Suprapubic skin (tissue), 4 donors: ENCODE results near the gene IHH. TPM values are rescaled to one million over a fixed set of nuclear protein-coding genes. Genes with fewer than 3 reads are reported as not detected.

ENCODE experiments used
- DNase-seq, 2 donors: peaks; one replicate each; pipeline ENCODE4 v3.0.0-alpha.2; 2019; ENCODE audit warnings: low spot score in 2 of 2
- H3K27ac ChIP-seq: fragments of 200-600 bp; sonication (generic); one replicate; pipeline ENCODE4 v1.5.1; 2019
- H3K27me3 ChIP-seq: fragments of 200-600 bp; sonication (generic); one replicate; pipeline ENCODE4 v1.5.1; 2019
- H3K36me3 ChIP-seq: fragments of 200-600 bp; sonication (generic); one replicate; pipeline ENCODE4 v1.5.1; 2019
- H3K4me1 ChIP-seq: fragments of 200-600 bp; sonication (generic); one replicate; pipeline ENCODE4 v1.5.1; 2019
- H3K4me3 ChIP-seq: fragments of 200-600 bp; sonication (generic); one replicate; pipeline ENCODE4 v1.5.1; 2019; ENCODE audit warnings: mild to moderate bottlenecking
- H3K9me3 ChIP-seq: fragments of 200-600 bp; sonication (generic); one replicate; pipeline ENCODE4 v1.5.1; 2019
- EP300 ChIP-seq: sonication (generic); formaldehyde crosslinking; IDR thresholded peaks from one replicate; pipeline ENCODE4 v1.6.1; 2017; ENCODE audit warnings: antibody characterized with exemption
- POLR2A ChIP-seq, 2 donors: fragments of 450-650 bp; IDR thresholded peaks; one replicate each; pipeline ENCODE4 v1.6.1; 2017; ENCODE audit warnings: antibody characterized with exemption in 2 of 2, mild to moderate bottlenecking in 2 of 2, moderate library complexity in 2 of 2
- POLR2AphosphoS5 ChIP-seq, 3 donors: sonication (generic); formaldehyde crosslinking; IDR thresholded peaks; one replicate each; pipeline ENCODE4 v1.6.1; 2017; ENCODE audit warnings: antibody characterized with exemption in 3 of 3
- WGBS: methylation state at CpG from one replicate; pipeline ENCODE4 v1.1.5; 2018; 5-methylcytosine and 5-hydroxymethylcytosine counted together
- total RNA-seq, 4 donors: library from RNA; depleted of rRNA; stranded (reverse); fragments of >200 nt; gene quantifications; one replicate each; pipeline ENCODE4 v1.1.0, GENCODE V29; 2016
- TF ChIP-seq, protein P1 (sequence below), 2 donors: fragments of 200-600 bp in 1 of 2; fragments of 450-650 bp in 1 of 2; sonication (generic) in 1 of 2; IDR thresholded peaks; one replicate each; pipeline ENCODE4 v1.5.1; 2016 to 2019; ENCODE audit warnings: antibody characterized with exemption in 2 of 2, mild to moderate bottlenecking in 1 of 2, moderate library complexity in 1 of 2

IHH gene
- total RNA-seq, 4 donors from 2014 or later = 0.23 to 0.30 TPM; not detected in 2

DNA sequence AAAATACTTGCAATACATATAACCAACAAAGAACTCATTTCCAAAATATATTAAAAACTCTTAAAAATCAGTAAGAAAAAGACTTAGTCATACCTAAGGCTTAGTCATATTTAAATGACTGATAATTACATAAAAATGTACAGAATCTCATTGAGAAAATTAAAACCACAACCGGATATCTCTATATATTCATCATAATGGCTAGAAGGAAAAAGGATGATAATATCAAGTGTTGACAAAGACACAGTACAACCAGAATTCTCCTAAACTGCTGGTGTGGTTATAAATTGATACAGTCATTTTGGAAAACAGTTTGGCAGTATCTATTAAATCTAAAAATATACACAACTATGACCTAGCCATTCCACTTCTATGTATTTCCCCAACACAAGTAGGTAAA lies 27.1 kb upstream of the IHH start:
- H3K9me3 ChIP-seq = no peaks in the 10 kb centered on the region
- no peak overlapping the region for H3K4me3 ChIP-seq
- TF ChIP-seq EP300 (no peak), POLR2AphosphoS5 (IDR thresholded peaks at IDR 0.05) (no peak), POLR2A (IDR thresholded peaks at IDR 0.05) (no peak)
- TF ChIP-seq, protein P1, sequence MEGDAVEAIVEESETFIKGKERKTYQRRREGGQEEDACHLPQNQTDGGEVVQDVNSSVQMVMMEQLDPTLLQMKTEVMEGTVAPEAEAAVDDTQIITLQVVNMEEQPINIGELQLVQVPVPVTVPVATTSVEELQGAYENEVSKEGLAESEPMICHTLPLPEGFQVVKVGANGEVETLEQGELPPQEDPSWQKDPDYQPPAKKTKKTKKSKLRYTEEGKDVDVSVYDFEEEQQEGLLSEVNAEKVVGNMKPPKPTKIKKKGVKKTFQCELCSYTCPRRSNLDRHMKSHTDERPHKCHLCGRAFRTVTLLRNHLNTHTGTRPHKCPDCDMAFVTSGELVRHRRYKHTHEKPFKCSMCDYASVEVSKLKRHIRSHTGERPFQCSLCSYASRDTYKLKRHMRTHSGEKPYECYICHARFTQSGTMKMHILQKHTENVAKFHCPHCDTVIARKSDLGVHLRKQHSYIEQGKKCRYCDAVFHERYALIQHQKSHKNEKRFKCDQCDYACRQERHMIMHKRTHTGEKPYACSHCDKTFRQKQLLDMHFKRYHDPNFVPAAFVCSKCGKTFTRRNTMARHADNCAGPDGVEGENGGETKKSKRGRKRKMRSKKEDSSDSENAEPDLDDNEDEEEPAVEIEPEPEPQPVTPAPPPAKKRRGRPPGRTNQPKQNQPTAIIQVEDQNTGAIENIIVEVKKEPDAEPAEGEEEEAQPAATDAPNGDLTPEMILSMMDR (IDR thresholded peaks at IDR 0.05) = no peak
- H3K36me3 ChIP-seq = no peaks in the 10 kb centered on the region
- no peak for DNase-seq
- WGBS = 88% methylated on average over 1 of the region's 1 CpG
- H3K27ac ChIP-seq = no peak overlapping the region
- no peaks in the 10 kb centered on the region for H3K27me3 ChIP-seq
- no peaks in the 10 kb centered on the region for H3K4me1 ChIP-seq

DNA sequence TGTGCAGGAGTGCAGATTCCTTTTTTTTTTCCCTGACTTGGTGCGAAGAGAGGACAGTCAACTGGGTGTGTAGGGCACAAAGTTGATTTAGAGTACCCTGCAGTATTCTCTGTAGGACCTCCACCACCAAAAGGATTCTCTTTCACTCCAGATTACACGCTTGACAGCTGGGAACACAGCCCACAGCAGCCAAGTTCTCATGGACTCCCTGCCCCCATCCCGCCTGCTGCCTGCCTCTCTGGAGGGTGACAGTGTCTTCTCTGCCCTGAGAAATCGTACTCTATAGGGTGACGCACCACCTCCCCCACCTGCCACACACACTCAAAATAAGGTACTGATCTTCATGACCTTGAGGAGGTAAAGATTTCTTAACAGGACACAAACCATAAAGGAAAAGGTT lies 26.6 kb upstream of the IHH start:
- H3K9me3 ChIP-seq = no peaks in the 10 kb centered on the region
- H3K4me3 ChIP-seq = no peak overlapping the region
- no peaks in the 10 kb centered on the region for H3K4me1 ChIP-seq
- no peaks in the 10 kb centered on the region for H3K36me3 ChIP-seq
- H3K27ac ChIP-seq = no peak overlapping the region
- 91% methylated on average over 5 of the region's 5 CpGs for WGBS
- TF ChIP-seq EP300 (no peak), POLR2A (IDR thresholded peaks at IDR 0.05) (no peak), POLR2AphosphoS5 (IDR thresholded peaks at IDR 0.05) (no peak)
- TF ChIP-seq, protein P1 (IDR thresholded peaks at IDR 0.05) = no peak
- DNase-seq = no peak
- no peaks in the 10 kb centered on the region for H3K27me3 ChIP-seq

DNA sequence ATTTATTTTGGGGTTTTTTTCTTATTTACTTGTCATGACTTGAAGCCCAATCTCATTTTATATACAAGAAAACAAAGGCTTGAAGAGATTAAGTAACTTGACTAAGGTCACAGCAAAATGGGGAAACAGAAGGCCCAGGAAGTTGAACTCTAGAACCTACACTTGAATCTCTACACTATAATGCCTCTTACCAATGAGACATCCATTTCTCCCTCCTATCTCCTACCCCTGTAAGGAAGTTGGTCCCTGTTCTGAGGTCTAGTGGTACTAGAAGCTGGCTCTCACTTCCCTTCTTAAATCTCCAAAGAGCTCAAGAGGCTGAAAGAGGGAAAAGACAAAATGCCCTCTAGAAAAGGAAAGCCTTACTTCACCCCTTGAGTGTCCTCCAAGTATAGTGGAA lies 25.5 kb upstream of the IHH start:
- no peak overlapping the region for H3K4me3 ChIP-seq

DNA sequence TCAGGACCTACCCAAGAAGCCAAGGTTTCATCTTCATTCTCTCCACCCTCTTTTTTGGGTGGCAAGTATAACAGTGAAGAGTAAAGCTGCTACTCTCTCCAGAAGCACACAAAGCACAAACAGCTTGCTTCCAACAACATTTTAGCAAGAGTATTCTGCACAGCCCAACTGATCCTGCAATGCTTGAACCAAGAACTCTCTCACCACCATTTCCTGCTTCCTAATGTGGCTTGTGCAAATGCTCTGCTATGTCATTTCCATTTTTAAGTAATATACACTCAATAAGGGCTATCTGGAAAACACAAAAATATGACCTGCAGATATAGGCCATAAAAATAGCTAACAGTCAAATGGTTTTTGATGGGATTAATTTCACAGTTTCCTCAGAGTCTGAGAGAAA lies 24.1 kb upstream of the IHH start:
- DNase-seq = no peak
- H3K4me3 ChIP-seq = no peak overlapping the region
- no peaks in the 10 kb centered on the region for H3K27me3 ChIP-seq
- no peaks in the 10 kb centered on the region for H3K4me1 ChIP-seq
- H3K9me3 ChIP-seq = no peaks in the 10 kb centered on the region
- TF ChIP-seq, protein P1 (IDR thresholded peaks at IDR 0.05) = no peak
- TF ChIP-seq EP300 = no peak
- no peak for TF ChIP-seq POLR2AphosphoS5 (IDR thresholded peaks at IDR 0.05)
- no peak for TF ChIP-seq POLR2A (IDR thresholded peaks at IDR 0.05)
- H3K27ac ChIP-seq = no peak overlapping the region
- H3K36me3 ChIP-seq = no peaks in the 10 kb centered on the region

More for the DNA sequence above, 25.5 kb upstream of the IHH start:
- TF ChIP-seq, protein P1 (IDR thresholded peaks at IDR 0.05) = no peak
- no peak for TF ChIP-seq EP300
- Histone ChIP-seq H3K36me3 (no peaks in the 10 kb centered on the region), H3K27me3 (no peaks in the 10 kb centered on the region), H3K4me1 (no peaks in the 10 kb centered on the region), H3K27ac (no peak overlapping the region), H3K9me3 (no peaks in the 10 kb centered on the region)
- DNase-seq = no peak

DNA sequence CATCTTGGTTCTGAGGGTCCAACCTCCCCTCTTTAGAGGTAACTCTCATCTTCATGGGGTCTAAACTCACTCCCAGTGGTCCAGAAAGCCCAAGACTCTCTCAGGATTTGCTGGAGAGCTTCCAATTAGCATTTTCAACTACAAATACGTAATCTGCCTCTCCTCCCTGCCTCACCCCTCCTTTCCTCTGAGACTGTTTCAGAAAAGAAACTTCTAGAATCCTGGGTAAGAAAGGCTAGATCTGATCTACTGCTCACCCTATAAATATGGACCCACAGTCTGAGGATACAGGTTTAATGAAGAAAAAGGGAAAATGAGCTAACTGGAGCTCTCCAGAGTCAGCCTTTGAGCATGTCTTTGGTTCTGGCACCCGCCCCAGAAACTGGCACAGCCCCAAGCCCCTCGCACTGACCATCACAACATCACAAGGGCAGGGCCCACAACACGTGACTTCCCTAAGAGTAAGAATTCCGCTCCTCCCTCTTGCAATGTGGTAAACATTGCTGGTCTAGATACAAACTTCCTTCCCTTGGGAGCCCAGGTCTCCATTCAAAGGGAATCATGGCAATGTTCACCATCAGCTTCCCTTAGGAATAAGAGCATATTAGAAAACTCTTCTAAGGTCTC lies 21.7 kb upstream of the IHH start:
- Histone ChIP-seq H3K4me3 (no peak overlapping the region), H3K27me3 (no peaks in the 10 kb centered on the region), H3K4me1 (no peaks in the 10 kb centered on the region), H3K9me3 (no peaks in the 10 kb centered on the region), H3K27ac (no peak overlapping the region), H3K36me3 (peaks cover 5% of the 10 kb centered on the region)
- TF ChIP-seq, protein P1 (IDR thresholded peaks at IDR 0.05) = no peak
- no peak for TF ChIP-seq EP300
- TF ChIP-seq POLR2AphosphoS5 (IDR thresholded peaks at IDR 0.05) = no peak
- TF ChIP-seq POLR2A (IDR thresholded peaks at IDR 0.05) = no peak
- DNase-seq = no peak
- 72% methylated on average over 5 of the region's 5 CpGs for WGBS
